Measurements from ENCODE around the gene STARD4. TPM values are rescaled to one million over a fixed set of nuclear protein-coding genes. Genes with fewer than 3 reads are reported as not detected.

The STARD4 gene
- total RNA-seq, 1 donor from 2014 or later: 157 TPM

DNA sequence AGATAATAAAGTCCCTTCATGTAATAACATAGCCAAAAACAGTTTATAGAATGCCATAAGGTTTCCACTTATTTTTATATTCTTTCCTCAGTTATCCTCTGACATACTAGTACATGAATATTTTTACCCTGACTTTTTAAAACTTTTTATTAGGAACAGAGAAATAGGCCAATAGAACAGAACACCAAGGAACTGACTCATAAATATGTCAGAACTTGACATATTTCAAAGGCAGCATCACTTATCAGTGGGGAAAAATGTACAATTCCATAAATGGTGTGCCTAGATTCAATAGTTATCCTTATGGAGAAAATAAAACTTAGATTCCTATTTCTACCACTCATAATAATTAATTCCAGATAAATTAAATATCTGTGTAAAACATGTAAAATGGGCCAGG is 9.4 kb downstream of the STARD4 start:
- Histone ChIP-seq H3K79me2 (ENCODE audit: low read depth) (peaks cover 73% of the 10 kb centered on the region), H3K36me3 (peaks cover 34% of the 10 kb centered on the region), H3K4me2 (no peak overlapping the region), H3K9ac (no peak overlapping the region), H3K27me3 (no peaks in the 10 kb centered on the region), H4K20me1 (ENCODE audit: low read depth) (no peaks in the 10 kb centered on the region), H3K27ac (no peak overlapping the region), H3K4me3 (no peak overlapping the region), H3K4me1 (no peaks in the 10 kb centered on the region), H3K9me3 (ENCODE audit: low read depth) (no peaks in the 10 kb centered on the region), H3F3A (ENCODE audit: low read depth) (peaks cover 4% of the 10 kb centered on the region), H2AFZ (replicated peaks) (no peak overlapping the region)
- Mint-ChIP-seq H3K9me3 (no peaks in the 10 kb centered on the region), H3K36me3 (peaks cover 36% of the 10 kb centered on the region), H3K27me3 (ENCODE audit: insufficient read depth, low read depth) (no peaks in the 10 kb centered on the region), H3K4me3 (no peak overlapping the region), H3K4me1 (peaks cover 6% of the 10 kb centered on the region), H3K27ac (no peak overlapping the region)
- no peak for DNase-seq (ENCODE audit: low spot score)
- TF ChIP-seq, protein P1, sequence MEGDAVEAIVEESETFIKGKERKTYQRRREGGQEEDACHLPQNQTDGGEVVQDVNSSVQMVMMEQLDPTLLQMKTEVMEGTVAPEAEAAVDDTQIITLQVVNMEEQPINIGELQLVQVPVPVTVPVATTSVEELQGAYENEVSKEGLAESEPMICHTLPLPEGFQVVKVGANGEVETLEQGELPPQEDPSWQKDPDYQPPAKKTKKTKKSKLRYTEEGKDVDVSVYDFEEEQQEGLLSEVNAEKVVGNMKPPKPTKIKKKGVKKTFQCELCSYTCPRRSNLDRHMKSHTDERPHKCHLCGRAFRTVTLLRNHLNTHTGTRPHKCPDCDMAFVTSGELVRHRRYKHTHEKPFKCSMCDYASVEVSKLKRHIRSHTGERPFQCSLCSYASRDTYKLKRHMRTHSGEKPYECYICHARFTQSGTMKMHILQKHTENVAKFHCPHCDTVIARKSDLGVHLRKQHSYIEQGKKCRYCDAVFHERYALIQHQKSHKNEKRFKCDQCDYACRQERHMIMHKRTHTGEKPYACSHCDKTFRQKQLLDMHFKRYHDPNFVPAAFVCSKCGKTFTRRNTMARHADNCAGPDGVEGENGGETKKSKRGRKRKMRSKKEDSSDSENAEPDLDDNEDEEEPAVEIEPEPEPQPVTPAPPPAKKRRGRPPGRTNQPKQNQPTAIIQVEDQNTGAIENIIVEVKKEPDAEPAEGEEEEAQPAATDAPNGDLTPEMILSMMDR (IDR thresholded peaks at IDR 0.05): no peak
- TF ChIP-seq EZH2phosphoT487 (IDR thresholded peaks at IDR 0.05) (no peak), EZH2 (IDR thresholded peaks at IDR 0.05) (no peak)

DNA sequence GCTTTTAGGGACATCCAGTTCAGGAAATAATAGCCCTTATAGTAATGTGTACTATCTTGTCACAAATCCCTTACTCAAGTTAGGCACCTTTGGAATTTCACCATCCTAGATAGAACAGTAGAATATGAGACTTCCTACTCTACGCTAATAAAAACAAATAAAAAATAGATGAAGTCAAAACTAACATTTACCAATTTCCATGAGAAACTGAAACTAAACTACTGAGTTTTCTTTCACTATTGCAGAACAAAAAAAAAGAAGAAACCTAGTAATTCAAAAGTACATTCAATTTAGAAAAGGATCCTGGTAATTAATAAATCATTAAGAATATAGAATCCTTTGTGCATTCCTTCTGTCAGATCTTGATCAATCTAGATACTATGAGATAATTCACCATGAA is 14.0 kb downstream of the STARD4 start:
- TF ChIP-seq EZH2 (IDR thresholded peaks at IDR 0.05) (no peak), EZH2phosphoT487 (IDR thresholded peaks at IDR 0.05) (no peak)
- TF ChIP-seq, protein P1 (IDR thresholded peaks at IDR 0.05): no peak
- H3K4me3 ChIP-seq: no peak overlapping the region
- peaks cover 32% of the 10 kb centered on the region for H3K36me3 Mint-ChIP-seq
- H3K9ac ChIP-seq: no peak overlapping the region
- H4K20me1 ChIP-seq (ENCODE audit: low read depth): no peaks in the 10 kb centered on the region
- no peak overlapping the region for H3K27ac Mint-ChIP-seq
- peaks cover 7% of the 10 kb centered on the region for H3K4me1 ChIP-seq
- H3K4me3 Mint-ChIP-seq: no peak overlapping the region
- no peaks in the 10 kb centered on the region for H3K9me3 Mint-ChIP-seq
- H3K4me2 ChIP-seq: no peak overlapping the region
- no peaks in the 10 kb centered on the region for H3K4me1 Mint-ChIP-seq
- no peaks in the 10 kb centered on the region for H3K27me3 ChIP-seq
- H3K36me3 ChIP-seq: peaks cover 24% of the 10 kb centered on the region
- no peak overlapping the region for H3K27ac ChIP-seq
- no peaks in the 10 kb centered on the region for H3K27me3 Mint-ChIP-seq (ENCODE audit: insufficient read depth, low read depth)
- no peak for DNase-seq (ENCODE audit: low spot score)
- peaks cover 27% of the 10 kb centered on the region for H3K79me2 ChIP-seq (ENCODE audit: low read depth)
- peaks cover 4% of the 10 kb centered on the region for H3F3A ChIP-seq (ENCODE audit: low read depth)
- H3K9me3 ChIP-seq (ENCODE audit: low read depth): no peaks in the 10 kb centered on the region
- no peak overlapping the region for H2AFZ ChIP-seq (replicated peaks)

DNA sequence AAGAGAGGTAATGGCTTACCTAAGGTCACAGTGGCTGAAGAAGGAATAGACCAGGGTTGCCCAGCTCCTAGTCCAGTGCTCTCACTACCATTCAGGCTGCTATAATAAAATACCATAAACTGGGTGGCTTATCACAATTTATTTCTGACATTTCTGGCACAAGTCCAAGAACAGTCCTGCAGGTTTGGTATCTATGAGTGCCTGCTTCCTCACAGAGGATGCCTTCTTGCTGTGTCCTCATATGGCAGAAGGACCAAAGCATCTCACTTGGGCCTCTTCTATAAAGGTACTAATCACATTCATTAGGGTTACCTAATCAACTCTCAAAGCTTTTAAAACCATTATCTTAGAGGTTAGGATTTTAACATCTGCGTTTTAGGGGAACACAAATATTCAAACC is 17.2 kb downstream of the STARD4 start:
- Histone ChIP-seq H3K9me3 (ENCODE audit: low read depth) (no peaks in the 10 kb centered on the region), H3K79me2 (ENCODE audit: low read depth) (no peaks in the 10 kb centered on the region), H3K27ac (no peak overlapping the region), H3K4me3 (no peak overlapping the region), H3K9ac (no peak overlapping the region), H4K20me1 (ENCODE audit: low read depth) (no peaks in the 10 kb centered on the region), H3F3A (ENCODE audit: low read depth) (peaks cover 4% of the 10 kb centered on the region), H3K36me3 (peaks cover 15% of the 10 kb centered on the region), H3K27me3 (no peaks in the 10 kb centered on the region), H3K4me2 (no peak overlapping the region), H3K4me1 (peaks cover 7% of the 10 kb centered on the region), H2AFZ (replicated peaks) (no peak overlapping the region)
- no peaks in the 10 kb centered on the region for H3K27me3 Mint-ChIP-seq (ENCODE audit: insufficient read depth, low read depth)
- H3K27ac Mint-ChIP-seq: no peak overlapping the region
- DNase-seq (ENCODE audit: low spot score): no peak
- TF ChIP-seq, protein P1 (IDR thresholded peaks at IDR 0.05): no peak
- TF ChIP-seq EZH2phosphoT487 (IDR thresholded peaks at IDR 0.05) (no peak), EZH2 (IDR thresholded peaks at IDR 0.05) (no peak)
- H3K4me1 Mint-ChIP-seq: no peaks in the 10 kb centered on the region
- peaks cover 28% of the 10 kb centered on the region for H3K36me3 Mint-ChIP-seq
- H3K4me3 Mint-ChIP-seq: no peak overlapping the region
- no peaks in the 10 kb centered on the region for H3K9me3 Mint-ChIP-seq

All from neural progenitor cell (in vitro differentiated cells).